Stomach smooth muscle (tissue), 2 donors: Measurements from ENCODE around the gene C2orf49.

ENCODE experiments used
- H3K27ac ChIP-seq: one replicate; pipeline ENCODE4 v1.7.0; 2013; ENCODE audit warnings: mild to moderate bottlenecking, low read length, inconsistent platforms
- H3K27me3 ChIP-seq, 2 donors: one replicate each; pipeline ENCODE4 v1.7.0; 2013; ENCODE audit warnings: low read length in 2 of 2; ENCODE audit not compliant: insufficient read depth in 2 of 2, control insufficient read depth in 1 of 2
- H3K36me3 ChIP-seq, 2 donors: one replicate each; pipeline ENCODE4 v1.7.0; 2013; ENCODE audit warnings: low read length in 2 of 2; ENCODE audit not compliant: control insufficient read depth in 2 of 2, insufficient read depth in 2 of 2
- H3K4me1 ChIP-seq: one replicate; pipeline ENCODE4 v1.7.0; 2013; ENCODE audit warnings: low read length; ENCODE audit not compliant: control insufficient read depth, insufficient read depth
- H3K4me3 ChIP-seq, 2 donors: one replicate each; pipeline ENCODE4 v1.7.0; 2013; ENCODE audit warnings: low read length in 2 of 2
- H3K9ac ChIP-seq, 2 donors: one replicate each; pipeline ENCODE4 v1.7.0; 2013; ENCODE audit warnings: low read length in 2 of 2, mild to moderate bottlenecking in 1 of 2
- H3K9me3 ChIP-seq, 2 donors: one replicate each; pipeline ENCODE4 v1.7.0; 2013; ENCODE audit warnings: low read length in 2 of 2; ENCODE audit not compliant: control insufficient read depth in 2 of 2
- donor health status: healthy.
- donor health status: Pancreatic carcinoma.

Gene C2orf49

DNA sequence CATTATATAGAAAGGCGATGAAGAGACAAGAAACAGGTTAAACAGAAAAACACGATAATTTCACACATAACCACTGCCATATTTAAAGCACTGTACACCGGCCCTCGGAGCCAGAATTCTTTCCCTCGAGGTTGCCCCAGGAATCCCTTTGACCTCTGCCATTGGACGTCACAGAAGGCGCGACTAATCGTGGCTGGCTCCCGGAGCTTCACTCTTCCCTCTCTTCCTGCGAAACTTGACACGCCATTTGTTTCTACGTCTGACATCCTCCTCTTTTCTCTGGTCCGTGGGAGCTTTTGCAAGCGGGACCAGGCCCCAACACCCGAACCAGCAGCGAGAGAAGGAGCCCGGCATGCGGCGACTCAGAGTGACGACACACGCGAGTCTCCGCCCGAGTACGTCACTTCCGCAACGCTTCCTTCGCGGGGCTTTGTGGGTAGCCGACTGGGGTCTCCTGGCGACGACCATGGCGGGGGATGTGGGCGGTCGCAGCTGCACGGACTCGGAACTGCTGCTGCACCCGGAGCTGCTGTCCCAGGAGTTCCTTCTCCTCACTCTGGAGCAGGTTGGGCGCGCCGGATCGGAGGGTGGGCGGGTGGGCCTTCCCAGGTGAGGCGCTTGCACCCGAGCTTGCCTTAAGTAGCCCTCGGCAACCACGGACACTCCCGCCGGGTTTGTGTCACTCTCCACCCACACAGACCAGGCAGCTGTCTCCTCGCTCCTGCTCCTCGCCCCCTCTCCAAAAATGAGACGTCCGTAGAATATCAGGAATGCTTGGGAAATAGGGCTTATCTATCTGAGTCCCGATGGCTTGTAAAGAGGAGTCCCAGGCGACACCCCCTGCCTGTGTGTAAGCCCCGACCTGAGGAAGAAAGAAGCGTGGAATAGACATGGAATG is at the start of gene C2orf49:
C2orf49 (plus strand) TSS at position 419 of the 898 bp plus-strand sequence; CDS start at position 467, 48 bp downstream.
- H3K9ac ChIP-seq = peak within 1 kb of the TSS; percentile 86 to 97
- peaks cover 13 to 14% of the 10 kb centered on the region in 2 donors for H3K36me3 ChIP-seq
- no peaks in the 10 kb centered on the region for H3K27me3 ChIP-seq
- no peaks in the 10 kb centered on the region for H3K9me3 ChIP-seq
- peak within 1 kb of the TSS; percentile 80 to 90 for H3K4me3 ChIP-seq
- peak within 1 kb of the TSS; percentile 93 for H3K27ac ChIP-seq
- H3K4me1 ChIP-seq = peaks cover 17% of the 10 kb centered on the region

GRCh38 chr2:105287692-105288091 is 49.6 kb upstream of the C2orf49 start:
- Histone ChIP-seq H3K9ac (no peak overlapping the region), H3K27me3 (no peaks in the 10 kb centered on the region), H3K27ac (no peak overlapping the region), H3K4me3 (no peak overlapping the region), H3K4me1 (no peaks in the 10 kb centered on the region), H3K36me3 (peaks cover 26 to 38% of the 10 kb centered on the region in 2 donors), H3K9me3 (no peaks in the 10 kb centered on the region)

DNA sequence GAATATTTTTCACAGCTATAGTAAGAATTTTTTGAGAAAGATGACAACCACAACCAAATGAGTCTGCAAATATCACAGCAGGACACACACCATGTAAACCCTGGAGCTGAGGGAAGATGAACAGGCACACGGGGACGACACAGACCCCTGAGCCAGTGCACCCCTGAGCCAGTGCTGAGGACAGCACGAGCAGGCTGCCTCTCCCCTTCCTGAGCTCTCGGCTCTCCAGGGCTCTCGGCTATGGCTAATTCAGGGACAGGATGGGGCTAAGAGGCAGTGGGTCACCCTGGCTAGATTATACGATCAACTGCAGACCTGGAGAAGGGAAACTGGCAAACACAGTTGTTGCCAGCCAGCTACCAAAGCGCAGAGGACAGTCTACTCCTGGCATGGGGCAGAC is 49.2 kb upstream of the C2orf49 start:
- Histone ChIP-seq H3K4me1 (no peaks in the 10 kb centered on the region), H3K4me3 (no peak overlapping the region), H3K9ac (no peak overlapping the region), H3K27ac (no peak overlapping the region), H3K9me3 (no peaks in the 10 kb centered on the region), H3K36me3 (peaks cover 23 to 39% of the 10 kb centered on the region in 2 donors), H3K27me3 (no peaks in the 10 kb centered on the region)

GRCh38 chr2:105290981-105291660 is 46.2 kb upstream of the C2orf49 start:
- H3K9ac ChIP-seq = no peak overlapping the region
- H3K9me3 ChIP-seq = no peaks in the 10 kb centered on the region
- no peaks in the 10 kb centered on the region for H3K27me3 ChIP-seq
- H3K4me1 ChIP-seq = no peaks in the 10 kb centered on the region
- no peak overlapping the region for H3K4me3 ChIP-seq
- peaks cover 19 to 25% of the 10 kb centered on the region in 2 donors for H3K36me3 ChIP-seq
- H3K27ac ChIP-seq = no peak overlapping the region

- Histone ChIP-seq H3K36me3 (peaks cover 19 to 24% of the 10 kb centered on the region in 2 donors), H3K9ac (no peak overlapping the region), H3K4me1 (no peaks in the 10 kb centered on the region), H3K4me3 (no peak overlapping the region), H3K9me3 (no peaks in the 10 kb centered on the region), H3K27me3 (no peaks in the 10 kb centered on the region), H3K27ac (no peak overlapping the region)
These were observed 45.4 kb upstream of the C2orf49 start for GRCh38 chr2:105291981-105292380.

GRCh38 chr2:105294046-105294445 is 43.3 kb upstream of the C2orf49 start:
- Histone ChIP-seq H3K9ac (no peak overlapping the region), H3K27me3 (no peaks in the 10 kb centered on the region), H3K4me1 (no peaks in the 10 kb centered on the region), H3K27ac (no peak overlapping the region), H3K36me3 (peaks cover 31 to 40% of the 10 kb centered on the region in 2 donors), H3K9me3 (no peaks in the 10 kb centered on the region), H3K4me3 (no peak overlapping the region)

DNA sequence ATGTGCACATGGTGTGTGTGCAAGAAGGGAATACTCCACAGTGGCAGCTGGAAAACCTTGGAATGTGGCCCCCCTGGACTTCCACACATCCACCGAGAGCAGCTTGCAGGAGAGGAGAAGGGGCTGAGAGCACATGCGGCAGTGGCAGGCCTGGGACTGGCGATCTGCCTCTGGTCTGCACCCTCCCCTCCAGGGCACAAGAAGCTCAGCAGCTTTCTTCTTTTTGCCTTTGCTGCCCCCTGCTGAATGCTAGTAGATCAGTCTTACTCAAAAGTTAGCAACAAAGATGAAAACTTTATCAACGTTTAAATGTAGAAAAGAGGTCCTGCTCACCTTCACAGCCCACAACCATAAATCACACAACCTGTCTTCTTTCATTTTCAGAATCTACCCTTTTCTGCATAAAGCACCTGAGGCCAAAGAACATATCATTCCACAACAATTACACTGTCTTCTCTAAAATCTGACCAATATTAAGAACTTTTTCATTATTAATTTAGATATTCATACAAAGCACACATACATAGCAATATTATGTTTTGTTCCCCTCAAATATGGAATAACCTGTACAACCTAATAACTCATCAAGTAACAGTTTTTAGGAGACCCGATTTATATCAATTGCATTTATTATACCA is 42.4 kb upstream of the C2orf49 start:
- no peaks in the 10 kb centered on the region for H3K4me1 ChIP-seq
- H3K27ac ChIP-seq = no peak overlapping the region
- no peak overlapping the region for H3K4me3 ChIP-seq
- H3K36me3 ChIP-seq = peaks cover 33 to 40% of the 10 kb centered on the region in 2 donors
- no peak overlapping the region for H3K9ac ChIP-seq
- H3K27me3 ChIP-seq = no peaks in the 10 kb centered on the region
- no peaks in the 10 kb centered on the region for H3K9me3 ChIP-seq

DNA sequence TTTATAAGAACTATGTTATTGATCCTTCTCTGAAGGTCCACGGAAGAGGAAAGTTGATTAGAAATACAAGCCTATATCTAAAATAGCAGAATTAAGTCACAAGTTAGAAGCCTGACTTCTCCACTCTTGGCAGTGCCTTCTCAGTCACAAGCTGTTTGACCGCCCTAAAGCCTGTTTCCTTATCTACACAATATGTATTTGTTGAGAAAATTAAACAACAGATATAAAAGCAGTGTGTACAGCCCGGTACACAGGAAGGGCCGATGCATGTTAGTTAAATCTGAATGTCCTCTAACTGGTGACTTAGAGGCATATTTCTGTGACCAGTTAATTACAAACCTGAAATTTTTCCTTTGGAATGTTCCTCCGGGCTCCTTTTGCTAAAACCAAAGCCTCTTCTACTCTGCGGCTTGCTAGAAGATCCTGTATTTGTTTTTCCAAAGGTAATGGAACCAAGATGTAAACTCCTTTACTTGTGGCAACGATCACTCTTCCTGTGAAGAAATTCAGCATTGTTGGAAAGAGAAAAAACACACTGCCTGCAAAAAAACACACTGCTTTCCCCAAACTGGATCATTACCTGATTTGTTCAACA is 41.2 kb upstream of the C2orf49 start:
- H3K36me3 ChIP-seq = peaks cover 30 to 36% of the 10 kb centered on the region in 2 donors
- H3K27ac ChIP-seq = no peak overlapping the region
- no peak overlapping the region for H3K4me3 ChIP-seq
- no peaks in the 10 kb centered on the region for H3K9me3 ChIP-seq
- no peak overlapping the region for H3K9ac ChIP-seq
- no peaks in the 10 kb centered on the region for H3K27me3 ChIP-seq
- no peaks in the 10 kb centered on the region for H3K4me1 ChIP-seq

GRCh38 chr2:105297216-105297615 is 40.1 kb upstream of the C2orf49 start:
- peaks cover 24 to 30% of the 10 kb centered on the region in 2 donors for H3K36me3 ChIP-seq
- H3K4me3 ChIP-seq = no peak overlapping the region
- no peaks in the 10 kb centered on the region for H3K9me3 ChIP-seq
- H3K27ac ChIP-seq = no peak overlapping the region
- no peak overlapping the region for H3K9ac ChIP-seq
- H3K27me3 ChIP-seq = no peaks in the 10 kb centered on the region
- H3K4me1 ChIP-seq = no peaks in the 10 kb centered on the region

- H3K36me3 ChIP-seq = peaks cover 22 to 30% of the 10 kb centered on the region in 2 donors
- no peaks in the 10 kb centered on the region for H3K4me1 ChIP-seq
- no peak overlapping the region for H3K27ac ChIP-seq
- H3K27me3 ChIP-seq = no peaks in the 10 kb centered on the region
- no peak overlapping the region for H3K4me3 ChIP-seq
- no peaks in the 10 kb centered on the region for H3K9me3 ChIP-seq
- H3K9ac ChIP-seq = no peak overlapping the region
These were observed 39.3 kb upstream of the C2orf49 start for GRCh38 chr2:105298017-105298416.
